Osteocyte (in vitro differentiated cells): ENCODE results near the gene ATP8B4. TPM values are rescaled to one million over a fixed set of nuclear protein-coding genes. Genes with fewer than 3 reads are reported as not detected.

Source experiments
- DNase-seq: peaks from one replicate; pipeline ENCODE4 v3.0.0; 2021; ENCODE audit warnings: mixed read lengths; ENCODE audit not compliant: unreplicated experiment; ENCODE audit errors: extremely low spot score
- H3K27ac Mint-ChIP-seq: one replicate; pipeline ENCODE4 v1.8.0; 2021; ENCODE audit warnings: mild to moderate bottlenecking, mixed read lengths; ENCODE audit not compliant: unreplicated experiment
- H3K27me3 Mint-ChIP-seq: one replicate; pipeline ENCODE4 v1.8.0; 2021; ENCODE audit warnings: mixed read lengths; ENCODE audit not compliant: unreplicated experiment
- H3K36me3 Mint-ChIP-seq: one replicate; pipeline ENCODE4 v1.8.0; 2021; ENCODE audit warnings: mixed read lengths; ENCODE audit not compliant: unreplicated experiment
- H3K4me1 Mint-ChIP-seq: one replicate; pipeline ENCODE4 v1.8.0; 2021; ENCODE audit warnings: mixed read lengths; ENCODE audit not compliant: unreplicated experiment
- H3K4me3 Mint-ChIP-seq: one replicate; pipeline ENCODE4 v1.8.0; 2021; ENCODE audit warnings: mild to moderate bottlenecking, moderate library complexity, mixed read lengths; ENCODE audit not compliant: unreplicated experiment
- H3K9me3 Mint-ChIP-seq: one replicate; pipeline ENCODE4 v1.8.0; 2021; ENCODE audit warnings: mixed read lengths; ENCODE audit not compliant: unreplicated experiment
- CTCF ChIP-seq: fragments of 200-600 bp; sonication (generic); IDR thresholded peaks from 2 replicates; pipeline ENCODE4 v1.5.0; 2021; ENCODE audit warnings: antibody characterized with exemption, mild to moderate bottlenecking, moderate library complexity
- total RNA-seq: library from RNA; stranded (reverse); gene quantifications from 2 replicates; pipeline ENCODE4 v1.2.1, GENCODE V29; 2021

Gene ATP8B4
- total RNA-seq, 1 donor from 2014 or later: not detected

- no peak for TF ChIP-seq CTCF
- H3K4me1 Mint-ChIP-seq: no peaks in the 10 kb centered on the region
- H3K27me3 Mint-ChIP-seq: peaks cover 12% of the 10 kb centered on the region
- no peaks in the 10 kb centered on the region for H3K9me3 Mint-ChIP-seq
- no peak for DNase-seq
- H3K27ac Mint-ChIP-seq: no peak overlapping the region
- H3K4me3 Mint-ChIP-seq: no peak overlapping the region
- H3K36me3 Mint-ChIP-seq: no peaks in the 10 kb centered on the region
Observed at GRCh38 chr15:50053055-50053856, 65.8 kb downstream of the ATP8B4 start.

GRCh38 chr15:50051811-50052419 is 67.1 kb downstream of the ATP8B4 start:
- no peak overlapping the region for H3K27ac Mint-ChIP-seq
- TF ChIP-seq CTCF: peak; percentile 71
- H3K27me3 Mint-ChIP-seq: peaks cover 12% of the 10 kb centered on the region
- H3K4me3 Mint-ChIP-seq: no peak overlapping the region
- no peaks in the 10 kb centered on the region for H3K4me1 Mint-ChIP-seq
- no peaks in the 10 kb centered on the region for H3K9me3 Mint-ChIP-seq
- no peak for DNase-seq
- no peaks in the 10 kb centered on the region for H3K36me3 Mint-ChIP-seq

- no peak for TF ChIP-seq CTCF
- H3K9me3 Mint-ChIP-seq: no peaks in the 10 kb centered on the region
- no peak for DNase-seq
- H3K4me3 Mint-ChIP-seq: no peak overlapping the region
- H3K27ac Mint-ChIP-seq: no peak overlapping the region
- H3K27me3 Mint-ChIP-seq: peaks cover 16% of the 10 kb centered on the region
- no peaks in the 10 kb centered on the region for H3K4me1 Mint-ChIP-seq
- H3K36me3 Mint-ChIP-seq: no peaks in the 10 kb centered on the region
Observed at GRCh38 chr15:50050986-50051743, 67.9 kb downstream of the ATP8B4 start.

GRCh38 chr15:50049871-50050270 is 69.2 kb downstream of the ATP8B4 start:
- no peaks in the 10 kb centered on the region for H3K9me3 Mint-ChIP-seq
- no peak for DNase-seq
- H3K4me3 Mint-ChIP-seq: no peak overlapping the region
- H3K36me3 Mint-ChIP-seq: no peaks in the 10 kb centered on the region
- H3K27ac Mint-ChIP-seq: no peak overlapping the region
- peaks cover 7% of the 10 kb centered on the region for H3K27me3 Mint-ChIP-seq
- TF ChIP-seq CTCF: no peak
- H3K4me1 Mint-ChIP-seq: no peaks in the 10 kb centered on the region

GRCh38 chr15:50046867-50047266 is 72.2 kb downstream of the ATP8B4 start:
- no peak for DNase-seq
- no peak overlapping the region for H3K4me3 Mint-ChIP-seq
- peaks cover 12% of the 10 kb centered on the region for H3K27me3 Mint-ChIP-seq
- no peak overlapping the region for H3K27ac Mint-ChIP-seq
- peaks cover 11% of the 10 kb centered on the region for H3K9me3 Mint-ChIP-seq
- no peaks in the 10 kb centered on the region for H3K4me1 Mint-ChIP-seq
- H3K36me3 Mint-ChIP-seq: no peaks in the 10 kb centered on the region
- no peak for TF ChIP-seq CTCF
